OCI-LY1 (cell line): ENCODE results near the gene RALGAPB.

Experiments used
- CTCF ChIP-seq: fragments of 200-600 bp; sonication (generic), shearing (Covaris generic); IDR thresholded peaks from 2 replicates; pipeline ENCODE4 v1.5.1; 2017; ENCODE audit warnings: mild to moderate bottlenecking, antibody characterized with exemption, low read length, moderate library complexity, mixed read lengths
- EZH2 ChIP-seq: fragments of 200-600 bp; sonication (generic), shearing (Covaris generic); IDR thresholded peaks from 2 replicates; pipeline ENCODE4 v1.8.0; 2017; ENCODE audit warnings: borderline replicate concordance, mixed run types, mild to moderate bottlenecking, antibody characterized with exemption, low read length, moderate library complexity, mixed read lengths

GRCh38 chr20:38610521-38610920, 137.9 kb downstream of the RALGAPB start:
- no peak for TF ChIP-seq CTCF
- no peak for TF ChIP-seq EZH2
